Cardiac muscle cell (in vitro differentiated cells and primary cell): ENCODE measurements around the gene KDSR. TPM values are rescaled to one million over a fixed set of nuclear protein-coding genes. Genes with fewer than 3 reads are reported as not detected.

ENCODE experiments used
- DNase-seq, 2 donors: peaks; one replicate each; pipeline versions ENCODE4 v3.0.0 to v3.0.0-alpha.2; 2010 to 2017; ENCODE audit warnings: low read depth in 1 of 2, low spot score in 1 of 2
- H3K27ac ChIP-seq: fragments of 200-600 bp; sonication (generic); 2 replicates; pipeline ENCODE4 v1.5.1; 2016
- H3K27me3 ChIP-seq: fragments of 200-600 bp; sonication (generic); 2 replicates; pipeline ENCODE4 v1.6.0; 2016; ENCODE audit warnings: control low read depth
- H3K36me3 ChIP-seq: fragments of 200-600 bp; sonication (generic); 2 replicates; pipeline ENCODE4 v1.5.1; 2016; ENCODE audit warnings: control low read depth
- H3K4me1 ChIP-seq: fragments of 200-600 bp; sonication (generic); 2 replicates; pipeline ENCODE4 v1.8.1; 2017; ENCODE audit warnings: low read depth, mild to moderate bottlenecking, mixed run types
- H3K4me3 ChIP-seq: fragments of 200-600 bp; sonication (generic); 2 replicates; pipeline ENCODE4 v1.5.1; 2016; ENCODE audit warnings: mild to moderate bottlenecking
- H3K9me3 ChIP-seq: fragments of 200-600 bp; sonication (generic); 2 replicates; pipeline ENCODE4 v1.5.1; 2017; ENCODE audit warnings: low read depth, mild to moderate bottlenecking, control low read depth
- polyA plus RNA-seq: library from polyadenylated mRNA; unstranded; fragments of >200 nt; fragmentation: Nextera tagmentation; extraction: Ambion mirVana; gene quantifications from 2 replicates; pipeline ENCODE4 v1.2.1, GENCODE V29; 2016
- total RNA-seq: library from RNA; depleted of rRNA; stranded (reverse); fragments of >200 nt; gene quantifications from 2 replicates; pipeline ENCODE4 v1.2.3, GENCODE V29; 2016
- TF ChIP-seq, protein P1 (sequence below): IDR thresholded peaks from 2 replicates; pipeline ENCODE4 v1.5.1; 2012; ENCODE audit warnings: low read depth, mild to moderate bottlenecking, low read length

KDSR gene
- total and polyA plus RNA-seq, 2 experiments from 2014 or later = 21.3 to 28.0 TPM

DNA sequence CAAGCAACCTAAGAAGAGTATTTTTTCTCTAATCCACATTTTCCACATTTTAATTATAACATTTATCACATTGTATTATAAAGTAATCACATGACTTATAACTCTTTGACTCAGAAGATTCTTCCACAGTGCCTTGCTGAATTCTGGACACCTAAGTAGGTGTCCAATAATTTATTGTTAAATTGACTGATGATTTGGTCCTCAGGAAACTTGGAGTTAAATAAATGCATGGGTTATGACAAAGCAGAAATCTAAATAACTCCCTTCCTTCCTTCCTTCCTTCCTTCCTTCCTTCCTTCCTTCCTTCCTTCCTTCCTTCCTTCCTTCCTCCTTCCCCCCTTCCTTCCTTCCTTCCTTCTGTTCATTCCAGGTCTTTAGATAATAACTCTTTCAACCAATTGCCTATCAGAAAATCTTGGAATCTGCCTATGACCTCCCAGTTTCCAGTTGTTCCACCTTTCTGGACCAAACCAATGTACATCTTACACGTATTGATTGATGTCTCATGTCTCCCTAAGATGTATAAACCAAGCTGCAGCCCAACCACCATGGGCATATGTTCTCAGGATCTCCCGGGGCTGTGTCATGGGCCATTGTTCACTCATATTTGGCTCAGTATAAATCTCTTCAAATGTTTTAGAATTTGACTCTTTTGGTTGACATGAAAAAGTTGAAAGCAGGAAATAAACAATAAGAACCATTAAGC, 10.4 kb upstream of the KDSR start:
- H3K9me3 ChIP-seq = no peaks in the 10 kb centered on the region

DNA sequence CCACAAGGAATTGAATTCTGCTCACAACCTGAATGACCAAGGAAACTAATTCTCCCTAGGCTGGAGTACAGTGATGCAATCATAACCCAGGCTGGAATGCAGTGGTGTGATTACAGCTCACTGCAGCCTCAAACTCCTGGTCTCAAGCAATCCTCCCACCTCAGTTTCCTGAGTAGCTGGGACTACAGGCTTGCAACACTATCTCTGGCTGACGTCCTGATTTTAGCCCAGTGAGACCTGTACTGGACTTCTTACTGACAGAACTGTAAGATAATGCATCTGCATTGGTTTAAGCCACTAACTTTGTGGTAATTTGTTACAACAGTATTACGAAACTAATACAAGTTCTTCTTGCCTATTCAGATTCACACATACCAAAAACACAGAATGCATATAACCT, 9.5 kb upstream of the KDSR start:
- Histone ChIP-seq H3K36me3 (no peaks in the 10 kb centered on the region), H3K4me1 (no peaks in the 10 kb centered on the region), H3K4me3 (no peak overlapping the region), H3K27me3 (no peaks in the 10 kb centered on the region), H3K9me3 (no peaks in the 10 kb centered on the region), H3K27ac (no peak overlapping the region)
- peak in 1 of 2 donors; percentile 96 for DNase-seq
- TF ChIP-seq, protein P1, sequence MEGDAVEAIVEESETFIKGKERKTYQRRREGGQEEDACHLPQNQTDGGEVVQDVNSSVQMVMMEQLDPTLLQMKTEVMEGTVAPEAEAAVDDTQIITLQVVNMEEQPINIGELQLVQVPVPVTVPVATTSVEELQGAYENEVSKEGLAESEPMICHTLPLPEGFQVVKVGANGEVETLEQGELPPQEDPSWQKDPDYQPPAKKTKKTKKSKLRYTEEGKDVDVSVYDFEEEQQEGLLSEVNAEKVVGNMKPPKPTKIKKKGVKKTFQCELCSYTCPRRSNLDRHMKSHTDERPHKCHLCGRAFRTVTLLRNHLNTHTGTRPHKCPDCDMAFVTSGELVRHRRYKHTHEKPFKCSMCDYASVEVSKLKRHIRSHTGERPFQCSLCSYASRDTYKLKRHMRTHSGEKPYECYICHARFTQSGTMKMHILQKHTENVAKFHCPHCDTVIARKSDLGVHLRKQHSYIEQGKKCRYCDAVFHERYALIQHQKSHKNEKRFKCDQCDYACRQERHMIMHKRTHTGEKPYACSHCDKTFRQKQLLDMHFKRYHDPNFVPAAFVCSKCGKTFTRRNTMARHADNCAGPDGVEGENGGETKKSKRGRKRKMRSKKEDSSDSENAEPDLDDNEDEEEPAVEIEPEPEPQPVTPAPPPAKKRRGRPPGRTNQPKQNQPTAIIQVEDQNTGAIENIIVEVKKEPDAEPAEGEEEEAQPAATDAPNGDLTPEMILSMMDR = no peak

More for the DNA sequence above, 10.4 kb upstream of the KDSR start:
- Histone ChIP-seq H3K27ac (no peak overlapping the region), H3K4me1 (no peaks in the 10 kb centered on the region), H3K27me3 (no peaks in the 10 kb centered on the region), H3K4me3 (no peak overlapping the region), H3K36me3 (no peaks in the 10 kb centered on the region)
- TF ChIP-seq, protein P1 = no peak
- DNase-seq = no peak

DNA sequence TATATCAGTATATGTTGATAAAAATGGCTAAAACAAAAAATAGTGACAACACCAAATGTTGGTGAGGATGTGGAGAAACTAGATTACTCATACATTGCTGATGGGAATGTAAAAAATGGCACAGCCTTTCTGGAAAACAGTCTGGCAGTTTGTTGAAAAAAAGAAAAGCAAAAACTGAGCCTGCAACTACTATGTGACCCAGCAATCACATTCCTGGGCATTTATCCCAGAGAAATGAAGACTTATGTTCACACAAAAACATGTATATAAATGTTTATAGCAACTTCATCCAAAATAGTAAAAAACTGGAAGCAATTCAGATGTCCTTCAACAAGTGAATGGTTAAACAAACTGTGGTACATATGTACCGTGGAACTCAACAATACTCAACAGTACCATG, 7.5 kb upstream of the KDSR start:
- Histone ChIP-seq H3K27ac (no peak overlapping the region), H3K27me3 (no peaks in the 10 kb centered on the region), H3K9me3 (no peaks in the 10 kb centered on the region), H3K36me3 (no peaks in the 10 kb centered on the region), H3K4me3 (no peak overlapping the region), H3K4me1 (no peaks in the 10 kb centered on the region)
- peak in 1 of 2 donors; percentile 22 for DNase-seq
- TF ChIP-seq, protein P1 = no peak

DNA sequence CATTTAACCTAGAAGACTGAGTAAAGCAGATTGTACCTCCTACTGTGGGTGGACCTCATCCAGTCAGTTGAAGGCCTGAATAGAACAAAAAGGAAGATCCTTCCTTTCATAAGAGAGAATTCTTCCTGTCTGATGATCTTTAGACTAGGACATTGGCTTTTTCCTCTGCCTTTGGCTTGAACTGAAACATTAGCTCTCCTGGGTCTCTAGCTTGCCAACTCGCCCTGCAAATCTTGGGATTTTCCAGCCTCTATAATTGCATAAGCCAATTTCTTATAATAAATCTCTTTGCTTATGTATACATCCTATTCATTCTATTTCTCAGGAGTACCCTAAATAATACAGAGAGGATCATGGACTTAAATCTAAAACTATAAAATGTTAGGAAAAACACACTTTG, 6.2 kb upstream of the KDSR start:
- no peak overlapping the region for H3K27ac ChIP-seq
- H3K36me3 ChIP-seq = no peaks in the 10 kb centered on the region
- no peaks in the 10 kb centered on the region for H3K27me3 ChIP-seq
- TF ChIP-seq, protein P1 = no peak
- no peaks in the 10 kb centered on the region for H3K9me3 ChIP-seq
- DNase-seq = no peak
- no peaks in the 10 kb centered on the region for H3K4me1 ChIP-seq
- no peak overlapping the region for H3K4me3 ChIP-seq

DNA sequence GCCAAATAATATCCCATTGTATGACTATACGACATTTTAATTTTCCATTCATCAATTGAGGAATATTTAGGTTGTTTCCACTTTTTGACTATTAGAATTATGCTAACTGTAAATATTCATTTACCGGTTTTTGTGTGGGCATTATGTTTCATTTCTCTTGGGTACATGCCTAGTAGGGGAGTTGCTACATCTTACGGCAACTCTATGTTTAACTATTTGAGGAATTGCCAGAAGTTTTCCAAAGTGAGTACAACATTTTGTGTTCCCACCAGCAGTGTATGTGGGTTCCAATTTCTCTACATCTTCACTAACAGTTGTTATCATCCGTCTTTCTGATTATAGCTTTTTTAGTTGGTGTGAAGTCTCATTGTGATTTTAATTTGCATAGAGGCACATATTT, 1.6 kb upstream of the KDSR start:
- no peak overlapping the region for H3K4me3 ChIP-seq
- H3K4me1 ChIP-seq = peaks cover 5% of the 10 kb centered on the region
- TF ChIP-seq, protein P1 = no peak

More for the DNA sequence above, 1.6 kb upstream of the KDSR start:
- no peaks in the 10 kb centered on the region for H3K9me3 ChIP-seq
- no peaks in the 10 kb centered on the region for H3K36me3 ChIP-seq
- peak in 1 of 2 donors; percentile 29 for DNase-seq
- no peak overlapping the region for H3K27ac ChIP-seq
- H3K27me3 ChIP-seq = no peaks in the 10 kb centered on the region
